ENCODE data around the gene C1orf87. TPM values are rescaled to one million over a fixed set of nuclear protein-coding genes. Genes with fewer than 3 reads are reported as not detected.

Gene C1orf87
- polyA plus RNA-seq (2012; ENCODE audit: insufficient read depth, insufficient read length, low read depth): not detected

- no peak for DNase-seq
- Histone ChIP-seq H3K9me3 (no peaks in the 10 kb centered on the region), H3K4me1 (no peaks in the 10 kb centered on the region), H3K27me3 (no peaks in the 10 kb centered on the region), H3K36me3 (no peaks in the 10 kb centered on the region), H3K4me3 (ENCODE audit: low read depth, low read length) (no peak within 1 kb of the TSS)
- no peak for TF ChIP-seq CTCF (IDR thresholded peaks at IDR 0.05; ENCODE audit: low read depth, low read length)
Measured at GRCh38 chr1:60073605-60074278, at the start of gene C1orf87. Gene C1orf87 (minus strand): TSS chr1:60073770. CDS start chr1:60072643, 1,127 bp downstream.

GRCh38 chr1:60118085-60118484 is 44.5 kb upstream of the C1orf87 start:
- DNase-seq: no peak
- Histone ChIP-seq H3K27me3 (no peaks in the 10 kb centered on the region), H3K4me3 (ENCODE audit: low read depth, low read length) (no peak overlapping the region), H3K36me3 (no peaks in the 10 kb centered on the region), H3K9me3 (no peaks in the 10 kb centered on the region), H3K4me1 (no peaks in the 10 kb centered on the region)
- TF ChIP-seq CTCF (IDR thresholded peaks at IDR 0.05; ENCODE audit: low read depth, low read length): no peak

GRCh38 chr1:60114745-60115318 is 41.3 kb upstream of the C1orf87 start:
- Histone ChIP-seq H3K4me1 (no peaks in the 10 kb centered on the region), H3K27me3 (no peaks in the 10 kb centered on the region), H3K4me3 (ENCODE audit: low read depth, low read length) (no peak overlapping the region), H3K36me3 (no peaks in the 10 kb centered on the region), H3K9me3 (no peaks in the 10 kb centered on the region)
- no peak for TF ChIP-seq CTCF (IDR thresholded peaks at IDR 0.05; ENCODE audit: low read depth, low read length)
- no peak for DNase-seq

- TF ChIP-seq CTCF (IDR thresholded peaks at IDR 0.05; ENCODE audit: low read depth, low read length): no peak
- Histone ChIP-seq H3K27me3 (no peaks in the 10 kb centered on the region), H3K4me1 (no peaks in the 10 kb centered on the region), H3K4me3 (ENCODE audit: low read depth, low read length) (no peak overlapping the region), H3K9me3 (no peaks in the 10 kb centered on the region), H3K36me3 (no peaks in the 10 kb centered on the region)
- no peak for DNase-seq
Measured at GRCh38 chr1:60113596-60113995, 40.0 kb upstream of the C1orf87 start.

- no peaks in the 10 kb centered on the region for H3K27me3 ChIP-seq
- no peaks in the 10 kb centered on the region for H3K36me3 ChIP-seq
- H3K4me3 ChIP-seq (ENCODE audit: low read depth, low read length): no peak overlapping the region
- no peaks in the 10 kb centered on the region for H3K9me3 ChIP-seq
- DNase-seq: no peak
- H3K4me1 ChIP-seq: no peaks in the 10 kb centered on the region
- peak; percentile 13; the same call in 1 of the 2 replicates for TF ChIP-seq CTCF (IDR thresholded peaks at IDR 0.05; ENCODE audit: low read depth, low read length)
Measured at GRCh38 chr1:60113028-60113427, 39.5 kb upstream of the C1orf87 start.

GRCh38 chr1:60111716-60112115 is 38.1 kb upstream of the C1orf87 start:
- no peaks in the 10 kb centered on the region for H3K4me1 ChIP-seq
- no peaks in the 10 kb centered on the region for H3K36me3 ChIP-seq
- no peaks in the 10 kb centered on the region for H3K27me3 ChIP-seq
- no peak for DNase-seq
- no peak overlapping the region for H3K4me3 ChIP-seq (ENCODE audit: low read depth, low read length)
- H3K9me3 ChIP-seq: no peaks in the 10 kb centered on the region
- no peak for TF ChIP-seq CTCF (IDR thresholded peaks at IDR 0.05; ENCODE audit: low read depth, low read length)
